ENCODE data around the gene AVPR2. TPM values are rescaled to one million over a fixed set of nuclear protein-coding genes. Genes with fewer than 3 reads are reported as not detected.
A peak's percentile ranks its signal among the peaks of the same experiment; 100 is the strongest.

The AVPR2 gene
- total and polyA plus RNA-seq, 9 of the 15 experiments (the other 6 are each of a cell fraction or from before 2014, with no cell fraction given), result not detected

DNA sequence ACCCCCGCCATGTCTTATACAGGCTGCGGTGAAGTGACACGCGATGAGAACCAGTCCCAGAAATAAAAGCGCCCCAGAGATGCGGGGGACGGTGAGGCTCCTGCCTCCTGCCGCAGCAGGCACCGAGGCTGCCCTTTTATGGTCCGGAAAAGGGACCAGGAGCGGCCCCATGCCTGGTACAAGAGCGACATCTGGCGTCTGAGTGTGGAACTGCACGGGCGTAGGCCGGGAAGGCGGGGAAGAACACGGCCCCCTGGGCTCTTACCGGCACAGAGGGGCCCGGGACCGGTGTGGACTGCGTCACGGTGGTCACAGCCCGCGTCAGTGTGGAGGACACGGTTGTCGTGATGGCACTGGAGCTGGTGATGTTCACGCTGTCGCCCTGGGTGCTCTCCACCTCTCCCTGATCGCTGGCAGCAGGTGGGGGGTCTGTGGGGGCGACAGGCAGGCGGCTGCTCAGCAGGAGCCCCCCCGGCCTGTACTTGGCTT lies 48.9 kb downstream of the AVPR2 start:
- WGBS (ENCODE audit: insufficient coverage, low coverage, missing lambda C conversion rate), result 46% methylated on average over 15 of the region's 33 CpGs
- CTCF ChIA-PET (ENCODE audit: low intra/inter-chr PET ratio), result interaction anchor here (0.6 to 1.3 kb wide), 4 partner anchors 188 to 414 kb away, joined by 3 to 7 read pairs (median 4); no protein-coding TSS in a partner anchor
- intact Hi-C loops (cut with micrococcal nuclease) (no loop called here), in situ Hi-C loops (cut with MboI) (no loop called here)
- H3K27me3 ChIP-seq (ENCODE audit: control insufficient read depth in 2 of 2, insufficient read depth in 2 of 2, low read length in 2 of 2), result no peaks in the 10 kb centered on the region
- H3K4me1 ChIP-seq (replicated peaks in 1 of 2; ENCODE audit: control insufficient read depth in 2 of 2, insufficient read depth in 2 of 2, low read length in 2 of 2), result peaks cover 0 to 48% of the 10 kb centered on the region in 2 experiments; a peak in 2 of 5 replicates
- H4K20me1 ChIP-seq (replicated peaks; ENCODE audit: control insufficient read depth, insufficient read depth, low read length), result no peaks in the 10 kb centered on the region
- H3K4me2 ChIP-seq (ENCODE audit: insufficient read depth, low read length), result no peak overlapping the region
- ATAC-seq (peak; percentile 86), DNase-seq (ENCODE audit: extremely low read depth in 1 of 4, low spot score in 3 of 4) (peak; percentile 56 to 77 (median 69)), FAIRE-seq (peak; percentile 76)
- peaks cover 9% of the 10 kb centered on the region; the same call in 2 of the 3 replicates for H3K79me2 ChIP-seq (ENCODE audit: control insufficient read depth, insufficient read depth, low read length)
- no peak overlapping the region for H2AFZ ChIP-seq (ENCODE audit: low read depth, low read length)
- H3K9me1 ChIP-seq (ENCODE audit: control insufficient read depth, insufficient read depth, low read length), result no peaks in the 10 kb centered on the region
- peak overlapping the region in 1 of 2 experiments; percentile 8; a peak in 1 of 4 replicates for H3K9ac ChIP-seq (ENCODE audit: insufficient read depth in 1 of 2, low read depth in 2 of 2, low read length in 2 of 2)
- H3K36me3 ChIP-seq (ENCODE audit: control insufficient read depth, insufficient read depth, low read length), result peaks cover 98% of the 10 kb centered on the region; the same call in 2 of the 3 replicates
- no peak overlapping the region for H3K4me3 ChIP-seq
- no TSS peak for BruUV-seq (replicated peaks)
- H3K27ac ChIP-seq (ENCODE audit: extremely low read depth, low read depth, low read length), result peak overlapping the region; percentile 64; the same call in 2 of the 3 replicates
- H3K9me3 ChIP-seq (replicated peaks; ENCODE audit: control insufficient read depth, insufficient read depth, low read depth, low read length), result no peaks in the 10 kb centered on the region
- POLR2A ChIA-PET, result no interaction called here
- peak; percentile 69 for TF ChIP-seq POLR2B (IDR thresholded peaks at IDR 0.05; ENCODE audit: low read depth, partially characterized antibody)
- TF ChIP-seq MAZ (CRISPR knock-in tag; conservative IDR thresholded peaks at IDR 0.05 in 1 of 2, IDR thresholded peaks at IDR 0.05 in 1 of 2), result peak in 1 of 2 experiments; percentile 16; a peak in 1 of 4 replicates
- peak; percentile 45; the same call in 1 of the 2 replicates for TF ChIP-seq POLR2A (conservative IDR thresholded peaks at IDR 0.05)
- TF ChIP-seq, protein P1, sequence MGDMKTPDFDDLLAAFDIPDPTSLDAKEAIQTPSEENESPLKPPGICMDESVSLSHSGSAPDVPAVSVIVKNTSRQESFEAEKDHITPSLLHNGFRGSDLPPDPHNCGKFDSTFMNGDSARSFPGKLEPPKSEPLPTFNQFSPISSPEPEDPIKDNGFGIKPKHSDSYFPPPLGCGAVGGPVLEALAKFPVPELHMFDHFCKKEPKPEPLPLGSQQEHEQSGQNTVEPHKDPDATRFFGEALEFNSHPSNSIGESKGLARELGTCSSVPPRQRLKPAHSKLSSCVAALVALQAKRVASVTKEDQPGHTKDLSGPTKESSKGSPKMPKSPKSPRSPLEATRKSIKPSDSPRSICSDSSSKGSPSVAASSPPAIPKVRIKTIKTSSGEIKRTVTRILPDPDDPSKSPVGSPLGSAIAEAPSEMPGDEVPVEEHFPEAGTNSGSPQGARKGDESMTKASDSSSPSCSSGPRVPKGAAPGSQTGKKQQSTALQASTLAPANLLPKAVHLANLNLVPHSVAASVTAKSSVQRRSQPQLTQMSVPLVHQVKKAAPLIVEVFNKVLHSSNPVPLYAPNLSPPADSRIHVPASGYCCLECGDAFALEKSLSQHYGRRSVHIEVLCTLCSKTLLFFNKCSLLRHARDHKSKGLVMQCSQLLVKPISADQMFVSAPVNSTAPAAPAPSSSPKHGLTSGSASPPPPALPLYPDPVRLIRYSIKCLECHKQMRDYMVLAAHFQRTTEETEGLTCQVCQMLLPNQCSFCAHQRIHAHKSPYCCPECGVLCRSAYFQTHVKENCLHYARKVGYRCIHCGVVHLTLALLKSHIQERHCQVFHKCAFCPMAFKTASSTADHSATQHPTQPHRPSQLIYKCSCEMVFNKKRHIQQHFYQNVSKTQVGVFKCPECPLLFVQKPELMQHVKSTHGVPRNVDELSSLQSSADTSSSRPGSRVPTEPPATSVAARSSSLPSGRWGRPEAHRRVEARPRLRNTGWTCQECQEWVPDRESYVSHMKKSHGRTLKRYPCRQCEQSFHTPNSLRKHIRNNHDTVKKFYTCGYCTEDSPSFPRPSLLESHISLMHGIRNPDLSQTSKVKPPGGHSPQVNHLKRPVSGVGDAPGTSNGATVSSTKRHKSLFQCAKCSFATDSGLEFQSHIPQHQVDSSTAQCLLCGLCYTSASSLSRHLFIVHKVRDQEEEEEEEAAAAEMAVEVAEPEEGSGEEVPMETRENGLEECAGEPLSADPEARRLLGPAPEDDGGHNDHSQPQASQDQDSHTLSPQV (IDR thresholded peaks at IDR 0.05), result 0 out of 2 replicates have a peak, but pooled peaks have one; percentile 41
- TF ChIP-seq, protein P2, sequence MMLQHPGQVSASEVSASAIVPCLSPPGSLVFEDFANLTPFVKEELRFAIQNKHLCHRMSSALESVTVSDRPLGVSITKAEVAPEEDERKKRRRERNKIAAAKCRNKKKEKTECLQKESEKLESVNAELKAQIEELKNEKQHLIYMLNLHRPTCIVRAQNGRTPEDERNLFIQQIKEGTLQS (IDR thresholded peaks at IDR 0.05), result no peak
- TF ChIP-seq, protein P2 (CRISPR knock-in tag; conservative IDR thresholded peaks at IDR 0.05), result no peak
- TF ChIP-seq, protein P3, sequence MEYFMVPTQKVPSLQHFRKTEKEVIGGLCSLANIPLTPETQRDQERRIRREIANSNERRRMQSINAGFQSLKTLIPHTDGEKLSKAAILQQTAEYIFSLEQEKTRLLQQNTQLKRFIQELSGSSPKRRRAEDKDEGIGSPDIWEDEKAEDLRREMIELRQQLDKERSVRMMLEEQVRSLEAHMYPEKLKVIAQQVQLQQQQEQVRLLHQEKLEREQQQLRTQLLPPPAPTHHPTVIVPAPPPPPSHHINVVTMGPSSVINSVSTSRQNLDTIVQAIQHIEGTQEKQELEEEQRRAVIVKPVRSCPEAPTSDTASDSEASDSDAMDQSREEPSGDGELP (CRISPR knock-in tag; IDR thresholded peaks at IDR 0.05; ENCODE audit: borderline replicate concordance), result peak; percentile 43; the same call in 1 of the 2 replicates
- TF ChIP-seq NR2C2 (CRISPR knock-in tag; IDR thresholded peaks at IDR 0.05), result 0 out of 2 replicates have a peak, but pooled peaks have one; percentile 34
- TF ChIP-seq NR2C2 (tag; IDR thresholded peaks at IDR 0.05), result no peak
- TF ChIP-seq RAD21 (CRISPR knock-in tag; conservative IDR thresholded peaks at IDR 0.05 in 1 of 2, IDR thresholded peaks at IDR 0.05 in 1 of 2), result peak; percentile 70 to 76

All from K562 (cell line).